GM18519 (cell line): ENCODE measurements around the gene HSD17B10.
"Not testable (repeated sequence)": the region's sequence is repeated elsewhere in the genome, so short reads cannot be mapped to it uniquely, and the experiment has no call there.

Experiments
- ATAC-seq: cut with Tn5 transposase; IDR thresholded peaks from one replicate; pipeline ENCODE4 v1.9.1; 2021; ENCODE audit warnings: mild to moderate bottlenecking, moderate library complexity; ENCODE audit not compliant: unreplicated experiment, low FRiP score

The HSD17B10 gene

DNA sequence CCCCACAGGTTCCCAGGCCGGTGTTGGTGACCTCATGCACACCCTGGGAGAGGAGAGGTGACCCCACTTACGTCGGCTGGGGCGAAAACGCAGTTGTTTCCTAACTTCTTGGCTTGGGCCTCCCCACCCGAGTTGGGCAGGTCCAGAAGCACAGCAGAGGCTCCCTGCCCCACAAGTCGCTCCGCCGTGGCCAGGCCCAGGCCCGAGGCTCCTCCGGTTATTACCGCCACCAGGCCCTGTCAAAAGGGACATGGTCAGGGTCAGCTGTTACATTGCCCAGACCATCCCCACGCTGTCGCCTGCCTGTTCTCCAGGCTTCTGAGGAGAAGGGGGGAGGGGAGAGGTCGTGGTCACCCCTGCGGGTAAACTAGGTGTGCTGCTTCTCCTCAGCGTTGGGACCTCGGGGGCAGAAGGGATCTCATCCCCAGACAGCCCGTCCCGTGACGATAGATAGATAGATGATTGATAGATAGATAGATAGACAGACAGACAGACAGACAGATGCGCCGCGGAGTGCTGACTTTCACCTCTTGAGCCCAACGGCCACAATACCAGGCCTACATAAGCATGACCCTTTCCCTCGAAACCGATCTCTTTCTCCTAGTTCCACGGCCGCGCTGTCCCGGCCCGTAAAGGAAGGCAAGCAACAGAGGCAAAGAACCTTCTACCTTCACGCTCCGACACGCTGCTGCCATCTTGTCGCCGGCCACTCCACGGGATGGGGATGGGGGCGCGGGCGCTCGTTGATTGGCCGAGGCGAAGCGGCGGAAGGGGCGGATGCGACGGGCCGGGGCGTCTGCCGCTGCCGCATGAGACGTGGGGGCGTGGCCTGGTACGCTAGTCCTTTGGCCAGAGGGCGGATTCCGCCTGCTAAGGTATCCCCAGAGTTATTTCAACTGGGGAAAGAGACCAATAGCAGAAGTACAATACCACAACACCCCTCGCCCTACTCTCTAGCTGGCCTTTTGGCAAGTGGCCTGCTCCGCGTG, at the start of gene HSD17B10:
TSS of gene HSD17B10 (minus strand) at position 720 of the 989 bp plus-strand sequence. CDS start at position 695, 25 bp downstream.
- peak; percentile 91 for ATAC-seq

GRCh38 chrX:53483416-53483815, 49.2 kb upstream of the HSD17B10 start:
- no peak for ATAC-seq

DNA sequence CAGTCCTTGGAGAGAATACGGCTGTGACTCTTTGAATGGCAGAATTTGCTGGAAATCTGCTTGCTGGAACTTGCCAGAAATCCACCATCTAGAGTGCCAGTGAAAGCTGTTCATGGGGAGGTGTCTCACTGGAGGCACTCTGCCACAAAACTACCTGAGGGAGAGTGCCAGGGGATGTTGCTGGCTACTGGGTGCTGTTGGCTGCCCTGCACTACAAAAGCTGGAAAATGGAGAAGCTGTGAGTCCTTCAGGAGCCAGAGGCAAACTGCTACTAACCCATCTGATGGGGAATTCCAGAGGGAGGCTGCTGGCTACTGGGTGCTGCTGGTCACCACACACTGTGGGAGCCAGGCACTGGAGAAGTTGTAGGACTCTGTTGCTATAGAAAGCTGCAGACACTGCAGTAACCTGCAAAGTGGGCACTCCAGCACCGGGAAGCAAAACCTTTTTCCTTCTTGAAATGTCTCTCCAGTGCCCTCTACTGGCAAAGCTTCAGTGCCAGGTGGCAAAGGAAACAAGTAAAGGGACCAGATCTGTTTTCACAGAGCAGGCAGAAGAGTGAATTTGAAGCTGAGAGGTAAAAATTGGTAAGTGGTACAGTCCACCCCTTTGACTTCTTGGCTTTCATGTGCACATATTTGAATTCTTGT, 47.8 kb upstream of the HSD17B10 start:
- no peak for ATAC-seq

DNA sequence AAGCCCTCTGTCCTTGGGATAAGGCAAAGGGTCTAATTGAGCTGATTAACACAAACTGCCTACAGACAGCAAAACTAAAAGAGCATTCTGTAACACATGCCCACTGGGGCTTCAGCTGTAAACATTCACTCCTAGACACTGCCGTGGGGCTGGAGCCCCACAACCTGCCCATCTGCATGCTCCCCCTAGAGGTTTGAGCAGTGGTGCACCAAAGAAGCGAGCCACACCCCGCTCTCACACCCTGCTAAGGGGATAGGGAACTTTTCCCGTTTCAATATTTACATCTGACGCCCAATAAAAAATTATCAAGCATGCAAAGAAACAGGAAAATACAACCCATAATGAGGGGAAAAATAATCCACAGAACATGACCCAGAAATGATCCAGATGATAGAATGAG, 46.9 kb upstream of the HSD17B10 start:
- ATAC-seq = no peak

- ATAC-seq = no peak
These were observed 45.1 kb upstream of the HSD17B10 start for GRCh38 chrX:53479301-53479700.

DNA sequence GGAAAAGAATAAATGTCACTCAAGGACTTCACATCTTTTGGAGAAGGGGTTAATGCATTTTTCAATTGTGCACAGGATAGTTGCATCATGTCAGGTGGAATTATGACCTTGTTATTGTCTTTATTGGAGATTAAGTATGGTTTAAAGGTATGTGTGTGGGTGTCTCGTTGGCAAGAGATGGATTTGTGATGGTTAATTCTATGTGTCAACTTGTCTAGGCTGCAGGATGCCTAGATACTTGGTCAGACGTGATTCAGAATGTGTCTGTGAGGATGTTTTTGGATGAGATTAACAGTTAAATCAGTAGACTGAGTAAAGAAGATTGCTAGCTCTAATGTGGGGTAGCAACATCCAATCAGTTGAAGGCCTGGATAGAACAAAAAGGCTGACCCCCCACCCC, 42.2 kb upstream of the HSD17B10 start:
- ATAC-seq = no peak

DNA sequence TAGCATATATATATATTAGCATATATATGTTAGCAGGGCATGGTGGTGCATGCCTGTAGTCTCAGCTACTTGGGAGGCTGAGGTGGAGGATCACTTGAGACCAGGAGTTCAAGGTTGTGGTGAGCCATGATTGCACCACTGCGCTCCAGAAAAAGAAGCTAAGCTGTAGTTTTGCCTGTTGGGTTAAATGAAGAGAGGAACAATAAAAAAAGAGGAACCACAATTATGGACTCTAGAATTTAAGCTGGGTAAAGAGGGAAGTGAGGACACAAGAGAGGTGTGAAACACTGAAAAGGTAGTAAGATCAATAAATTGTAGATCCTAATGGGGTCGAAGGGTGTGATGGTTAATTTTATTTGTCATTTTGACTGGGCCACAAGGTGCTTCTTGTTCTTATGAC, 40.5 kb upstream of the HSD17B10 start:
- no peak for ATAC-seq

- no peak for ATAC-seq
These were observed 37.2 kb upstream of the HSD17B10 start for GRCh38 chrX:53471346-53471745.

DNA sequence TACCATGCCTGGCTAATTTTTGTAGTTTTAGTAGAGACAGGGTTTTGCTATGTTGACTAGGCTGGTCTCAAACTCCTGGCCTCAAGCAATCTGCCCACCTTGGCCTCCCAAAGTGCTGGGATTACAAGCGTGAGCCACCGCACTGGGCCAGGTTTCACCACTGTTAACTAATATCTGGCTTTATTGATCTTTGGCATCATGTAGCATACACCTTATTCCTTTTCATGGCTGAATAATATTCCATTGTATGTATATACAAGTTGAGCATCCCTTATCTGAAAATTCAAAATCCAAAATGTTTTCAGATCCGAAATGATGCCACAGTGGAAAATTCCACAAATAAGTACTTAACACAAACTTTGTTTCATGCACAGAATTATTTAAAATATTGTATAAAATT, 34.5 kb upstream of the HSD17B10 start:
- ATAC-seq = not testable (repeated sequence)

DNA sequence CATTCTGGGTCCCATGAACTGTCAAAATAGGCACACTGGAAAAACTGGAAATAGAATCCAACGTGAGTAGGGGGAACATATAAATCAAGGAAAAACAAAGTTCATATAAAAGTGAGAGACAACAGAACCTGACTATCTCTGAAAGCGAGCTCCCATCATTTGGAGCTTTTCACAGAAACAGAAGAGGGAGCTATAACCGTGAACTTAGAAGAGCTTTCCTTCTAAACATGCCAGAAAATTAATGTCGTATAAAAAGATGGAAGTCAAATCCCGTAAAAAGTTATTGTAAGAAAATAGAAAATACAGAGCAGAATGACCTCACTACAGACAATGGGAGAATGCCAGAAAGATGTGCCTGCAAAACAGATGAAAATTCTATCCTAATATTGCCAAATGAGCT, 23.9 kb upstream of the HSD17B10 start:
- no peak for ATAC-seq

DNA sequence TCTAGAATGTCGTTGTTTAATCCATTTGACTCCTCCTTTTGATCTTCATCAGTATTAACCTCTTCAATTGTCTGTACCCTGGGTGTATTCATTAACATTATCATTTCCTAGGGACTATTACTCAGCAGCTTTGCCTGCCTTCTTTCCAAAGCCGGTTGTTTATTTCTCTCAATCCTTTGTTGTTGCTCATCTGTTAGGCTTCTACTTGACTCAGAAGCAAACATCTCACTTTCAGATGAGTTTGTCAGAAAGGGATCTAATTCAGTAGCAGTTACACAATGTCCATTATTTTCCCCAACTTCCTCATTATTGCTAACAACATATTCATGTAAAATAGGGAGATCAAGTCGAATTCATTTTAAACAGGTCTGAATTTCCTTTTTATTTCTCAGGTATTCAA, 22.1 kb upstream of the HSD17B10 start:
- no peak for ATAC-seq

GRCh38 chrX:53452812-53453211, 18.6 kb upstream of the HSD17B10 start:
- no peak for ATAC-seq

- no peak for ATAC-seq
These were observed 15.5 kb upstream of the HSD17B10 start for GRCh38 chrX:53449632-53450031.

- ATAC-seq = no peak
These were observed 13.3 kb upstream of the HSD17B10 start for GRCh38 chrX:53447441-53447840.

DNA sequence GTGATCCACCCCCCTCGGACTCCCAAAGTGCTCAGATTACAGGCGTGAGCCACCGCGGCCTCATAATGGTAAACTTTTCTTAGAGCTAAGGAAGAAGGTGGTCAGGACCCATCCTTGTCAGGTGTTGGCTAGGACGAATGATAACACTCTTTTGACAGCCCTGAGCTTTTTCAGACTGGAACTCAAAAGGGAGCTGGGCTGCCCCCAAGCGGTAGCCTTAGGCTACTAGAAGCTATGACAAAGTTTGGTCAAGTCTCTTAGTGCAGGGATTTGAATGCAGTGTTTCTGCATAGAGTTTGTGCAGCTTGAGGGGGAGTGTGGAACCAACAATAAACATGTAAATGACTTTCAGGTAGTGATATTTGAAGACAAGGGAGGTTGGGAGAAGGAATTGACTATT, 11.8 kb upstream of the HSD17B10 start:
- ATAC-seq = no peak

DNA sequence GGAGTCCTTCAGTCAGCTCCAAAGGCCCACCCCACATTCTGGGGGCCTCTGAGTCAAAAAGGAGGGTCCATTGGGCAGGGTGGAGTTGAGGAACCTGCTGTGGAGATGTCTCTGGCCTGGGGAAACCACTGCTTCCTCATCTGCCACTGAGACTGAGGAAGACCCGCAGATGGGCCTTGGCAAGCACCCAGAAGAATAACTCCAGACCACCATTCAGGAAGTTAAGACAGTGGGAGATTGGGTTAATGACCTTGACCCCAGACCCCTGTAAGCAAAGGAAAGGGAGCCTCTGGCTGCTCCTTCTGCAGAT, 8.1 kb upstream of the HSD17B10 start:
- ATAC-seq = no peak

GRCh38 chrX:53441531-53442321, 7.6 kb upstream of the HSD17B10 start:
- ATAC-seq = no peak

DNA sequence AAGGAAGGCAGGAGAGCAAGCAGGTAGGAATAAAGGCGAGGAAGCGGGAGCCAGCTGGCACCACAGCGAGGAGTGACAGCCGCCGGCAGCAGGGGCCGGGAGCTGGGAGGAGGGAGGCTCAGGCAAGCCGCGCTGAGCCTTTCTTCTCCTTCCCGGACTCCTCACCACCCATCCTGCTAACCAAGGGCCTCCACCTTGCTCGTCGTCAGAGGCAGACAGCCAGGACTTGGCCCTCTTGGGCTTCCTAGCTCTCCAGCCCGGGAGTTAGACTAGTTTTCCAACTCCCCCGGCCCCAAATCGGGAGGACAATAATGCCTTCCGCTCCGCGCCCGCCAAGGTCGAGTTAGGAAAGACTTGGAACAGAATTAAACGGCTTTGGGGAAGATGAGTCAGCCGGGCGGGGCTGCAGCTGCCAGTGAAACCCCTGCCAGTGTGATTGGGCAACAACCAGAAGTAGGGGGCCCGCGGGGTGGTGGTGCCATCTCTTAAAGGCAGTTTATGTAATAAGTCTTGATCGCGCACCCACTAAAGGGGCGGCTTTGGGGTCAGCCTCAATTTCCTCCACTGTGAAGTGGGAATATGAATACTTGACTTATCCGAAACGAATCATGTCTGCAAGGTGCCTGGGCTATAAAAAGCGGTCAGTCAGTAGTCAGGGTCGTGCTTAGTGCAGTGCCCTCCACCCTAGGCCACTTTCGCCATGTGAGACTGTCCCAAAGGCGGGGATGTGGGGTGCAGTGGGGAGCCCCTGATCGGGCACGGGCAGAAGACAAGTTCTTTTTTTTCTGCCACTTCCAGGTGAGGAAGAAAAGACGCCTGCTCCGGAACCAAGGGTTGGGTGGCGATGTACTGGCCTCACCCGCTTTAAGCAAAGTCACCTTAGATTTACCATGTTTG, 6.7 kb upstream of the HSD17B10 start:
- no peak for ATAC-seq

DNA sequence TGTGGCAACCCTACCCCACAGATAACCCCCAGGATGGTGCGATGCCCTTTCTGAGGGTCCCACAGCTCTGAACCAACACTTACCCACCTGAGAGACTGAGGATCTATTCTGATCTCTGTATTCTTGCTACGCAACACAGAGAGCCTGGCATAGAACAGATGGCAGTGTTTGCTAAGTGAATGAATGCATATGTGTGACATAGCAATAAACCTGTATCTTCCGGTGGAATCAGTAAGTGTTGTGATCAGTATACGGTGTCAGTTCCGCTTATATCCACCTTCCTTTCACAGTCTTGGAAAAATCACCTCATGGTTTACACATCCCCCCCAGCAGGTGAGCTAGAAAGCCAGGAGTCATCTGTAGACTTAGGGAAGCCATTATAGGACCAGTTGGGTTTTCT, 5.9 kb upstream of the HSD17B10 start:
- ATAC-seq = no peak

- no peak for ATAC-seq
These were observed 4.7 kb upstream of the HSD17B10 start for GRCh38 chrX:53438832-53439230.
